NCI-H345 treated with DMSO at 0.1 percent for 48 hours (cell line): Measurements from ENCODE around the gene COL27A1.

Experiments
- DNase-seq: peaks from one replicate; lab custom pipeline; 2025; ENCODE audit not compliant: unreplicated experiment; lab: John Stamatoyannopoulos, UW

Gene COL27A1

DNA sequence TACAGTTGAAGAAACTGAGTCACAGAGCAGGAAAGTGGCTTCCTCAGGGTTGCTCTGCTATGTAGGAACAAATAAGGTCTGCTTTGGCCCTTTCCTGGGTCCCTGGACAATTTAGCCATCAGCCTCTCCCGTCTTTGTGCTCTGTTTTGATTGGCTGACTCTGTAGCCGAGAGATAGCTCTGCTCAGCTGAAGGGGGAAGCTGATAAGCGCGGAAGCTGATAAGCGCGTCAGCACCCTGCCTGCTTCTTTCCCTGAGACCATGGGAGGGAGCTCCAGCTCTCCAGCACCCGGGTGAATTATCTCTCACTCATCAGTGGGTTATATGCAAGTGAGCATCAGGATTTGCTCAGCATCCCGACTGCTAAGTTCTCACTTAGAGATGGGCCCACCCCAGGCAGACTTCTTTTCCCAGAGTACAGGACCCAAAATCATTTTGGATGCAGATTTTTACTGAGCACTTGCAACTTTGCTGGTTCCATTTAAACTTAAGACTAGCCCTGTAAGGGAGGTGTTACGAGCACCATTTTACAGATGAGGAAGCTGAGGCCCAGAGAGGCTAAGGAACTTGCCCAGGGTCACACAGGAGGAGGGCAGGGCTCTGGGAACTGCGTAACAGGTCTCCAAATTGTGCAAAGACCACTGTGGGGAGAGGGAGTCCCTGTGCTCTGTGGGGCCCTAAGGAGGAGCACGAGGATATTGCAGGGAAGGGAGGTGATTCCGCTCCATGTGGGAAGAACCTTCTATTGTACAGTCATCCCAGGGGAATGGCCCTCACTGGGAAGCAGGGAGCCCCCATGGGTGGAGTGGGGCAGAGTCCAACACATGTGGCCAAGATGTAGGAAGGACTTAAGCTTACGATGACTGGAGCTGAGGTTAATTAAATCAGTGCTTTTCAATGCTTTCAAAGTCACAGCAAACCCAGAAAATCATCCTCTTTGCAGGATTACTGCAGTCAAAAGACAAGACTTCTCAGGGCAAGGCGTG is 83.8 kb downstream of the COL27A1 start:
- DNase-seq = no peak

DNA sequence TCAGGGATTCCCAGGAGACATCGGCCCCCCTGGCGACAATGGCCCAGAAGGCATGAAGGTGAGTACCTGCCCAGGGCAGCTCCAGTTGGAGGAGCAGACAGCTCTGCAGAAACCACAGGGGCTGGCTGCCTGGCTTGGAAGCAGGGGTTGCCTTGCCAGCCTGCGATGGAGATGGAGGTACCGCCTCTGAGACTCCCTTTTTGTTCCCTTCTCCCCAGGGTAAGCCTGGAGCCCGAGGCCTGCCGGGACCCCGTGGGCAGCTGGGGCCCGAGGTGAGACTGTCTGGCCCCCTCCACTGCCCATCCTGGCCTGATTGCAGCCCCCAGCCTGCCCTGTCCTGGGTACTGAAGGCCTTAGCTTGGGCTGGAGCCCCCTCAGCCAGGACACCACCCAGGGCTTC is 84.9 kb downstream of the COL27A1 start:
- no peak for DNase-seq

DNA sequence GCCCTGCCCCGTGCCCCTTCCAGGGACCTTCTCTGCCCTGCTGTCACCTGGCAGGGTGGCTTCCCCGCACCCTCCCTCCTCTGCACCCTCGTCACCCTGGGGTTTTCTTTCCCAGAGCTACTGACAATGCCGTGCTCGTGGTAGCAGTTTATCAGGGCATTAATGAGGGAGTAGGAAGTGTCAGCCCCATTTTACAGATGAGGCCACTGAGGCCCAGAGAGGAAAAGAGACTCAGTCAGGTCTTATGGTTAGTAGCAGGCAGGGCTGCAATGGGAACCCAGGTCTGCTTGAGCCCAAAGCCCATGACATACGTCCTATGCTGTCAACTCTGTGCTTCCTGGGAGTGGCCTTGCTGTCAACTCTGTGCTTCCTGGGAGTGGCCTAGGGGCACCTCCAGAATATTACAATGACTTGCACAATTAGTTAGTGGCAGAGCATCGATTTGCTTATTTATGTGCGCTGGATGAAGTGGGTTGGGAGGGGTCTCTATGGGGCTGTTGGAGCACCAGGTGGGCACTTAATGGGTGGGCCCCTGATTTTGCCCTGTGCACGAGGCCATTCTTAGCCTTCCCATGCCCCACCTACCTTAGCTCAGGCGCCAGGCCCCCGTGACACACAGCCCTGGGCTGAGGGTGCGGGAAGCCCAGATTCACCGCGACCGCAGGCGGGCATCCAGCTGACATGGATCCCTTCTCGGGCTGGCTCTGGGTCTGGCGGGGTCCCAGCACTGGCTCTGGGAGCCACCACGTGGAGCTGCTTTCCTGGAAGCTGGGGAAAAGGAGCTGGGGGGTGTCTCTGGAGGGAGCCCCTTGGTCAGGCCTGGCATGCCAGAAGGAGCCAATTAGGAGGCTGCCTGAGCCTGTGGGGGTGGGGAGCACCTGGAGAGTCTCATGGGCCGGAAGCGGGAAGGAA is 85.6 kb downstream of the COL27A1 start:
- no peak for DNase-seq

DNA sequence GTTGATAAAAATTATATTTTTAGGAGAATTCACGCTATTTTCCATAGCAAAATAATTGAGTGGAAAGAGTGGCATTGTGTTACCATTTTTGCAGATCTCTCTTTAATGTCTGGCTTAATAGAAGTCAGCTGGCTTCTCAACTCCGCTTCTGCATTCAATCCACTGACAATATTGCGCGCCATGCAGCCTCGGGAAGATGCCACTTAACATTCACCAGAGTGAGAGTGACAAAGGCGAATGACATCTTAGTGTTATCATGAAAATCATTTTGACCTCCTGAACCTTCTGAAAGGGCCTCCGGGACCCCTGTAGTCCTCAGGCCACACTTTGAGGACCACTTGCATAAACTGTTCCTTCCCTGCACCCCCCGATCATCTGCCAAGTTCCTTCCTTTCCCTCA is 87.5 kb downstream of the COL27A1 start:
- DNase-seq = no peak

DNA sequence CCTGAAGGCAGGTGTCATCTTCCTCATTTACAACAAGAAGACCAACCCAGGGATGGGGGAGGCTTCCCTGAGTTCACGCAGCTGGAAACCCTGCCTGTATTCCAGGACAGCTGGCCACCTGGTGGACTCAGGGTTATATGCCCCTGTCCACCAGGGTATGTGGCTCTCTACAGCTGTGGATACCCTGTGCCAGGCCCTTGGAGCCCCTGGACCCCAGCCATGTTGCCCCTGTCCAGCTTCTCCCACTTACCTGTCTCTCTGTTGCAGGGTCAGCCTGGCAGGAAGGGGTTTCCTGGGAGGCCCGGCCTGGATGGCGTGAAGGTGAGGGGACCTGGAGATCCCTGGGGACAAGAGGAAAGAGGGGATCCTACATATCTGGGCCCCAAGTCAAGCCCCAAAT is 87.9 kb downstream of the COL27A1 start:
- no peak for DNase-seq

DNA sequence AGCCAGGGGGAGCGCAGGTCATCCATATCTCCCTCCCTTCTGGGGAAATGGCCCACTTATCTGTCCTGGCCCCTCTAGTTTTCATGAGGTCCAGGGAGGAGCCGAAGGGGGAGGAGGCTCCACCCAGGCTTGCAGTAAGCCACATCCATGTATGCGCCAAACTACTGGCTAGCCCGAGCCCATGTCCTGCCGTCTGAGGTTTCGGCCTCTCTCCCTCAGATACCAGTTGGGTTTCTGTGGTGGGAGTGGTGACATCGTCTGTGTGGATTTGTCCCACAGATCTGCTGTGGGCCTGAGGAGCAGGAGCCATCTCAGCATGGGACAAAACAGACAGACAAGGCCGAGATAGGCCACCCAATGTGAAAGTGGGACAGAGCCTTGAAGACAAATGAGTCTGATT is 89.2 kb downstream of the COL27A1 start:
- DNase-seq = no peak

DNA sequence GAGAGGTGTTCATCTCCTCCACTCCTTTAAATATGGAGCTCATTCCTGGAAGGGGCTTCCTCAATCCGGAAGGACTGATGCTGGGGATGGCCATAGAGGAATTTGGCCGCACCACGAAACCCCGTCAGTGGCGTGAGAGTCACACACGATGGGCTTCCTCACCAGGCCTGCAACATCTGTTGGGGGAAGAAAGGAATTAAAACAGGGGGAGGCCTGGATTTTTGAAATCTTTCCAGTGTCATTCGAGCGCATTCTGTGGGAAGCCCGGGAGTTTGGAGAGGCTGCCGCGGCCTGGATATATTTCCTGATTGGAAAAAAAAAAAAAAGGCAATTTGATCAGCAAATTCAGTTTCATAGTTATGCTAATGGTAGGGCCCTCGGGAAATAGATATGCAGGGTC is 91.2 kb downstream of the COL27A1 start:
- DNase-seq = no peak

DNA sequence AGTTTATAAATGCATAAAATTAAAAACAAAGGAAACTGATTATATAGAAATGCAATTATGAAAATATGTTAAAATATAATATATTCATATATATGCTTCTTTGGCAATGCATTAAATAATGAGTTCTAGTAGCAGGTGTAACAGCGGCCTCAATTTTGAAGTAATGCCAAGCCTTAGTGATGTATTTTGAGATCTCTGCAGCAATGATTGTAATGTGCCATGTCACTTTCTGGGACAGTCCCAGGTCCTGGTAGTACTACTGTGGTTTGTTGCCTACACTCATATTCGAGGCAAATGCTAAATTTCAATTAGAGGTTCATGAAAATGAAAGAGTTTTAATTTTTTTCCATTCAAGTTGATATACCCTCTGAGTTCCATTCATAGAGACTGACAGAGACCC is 91.7 kb downstream of the COL27A1 start:
- DNase-seq = no peak

DNA sequence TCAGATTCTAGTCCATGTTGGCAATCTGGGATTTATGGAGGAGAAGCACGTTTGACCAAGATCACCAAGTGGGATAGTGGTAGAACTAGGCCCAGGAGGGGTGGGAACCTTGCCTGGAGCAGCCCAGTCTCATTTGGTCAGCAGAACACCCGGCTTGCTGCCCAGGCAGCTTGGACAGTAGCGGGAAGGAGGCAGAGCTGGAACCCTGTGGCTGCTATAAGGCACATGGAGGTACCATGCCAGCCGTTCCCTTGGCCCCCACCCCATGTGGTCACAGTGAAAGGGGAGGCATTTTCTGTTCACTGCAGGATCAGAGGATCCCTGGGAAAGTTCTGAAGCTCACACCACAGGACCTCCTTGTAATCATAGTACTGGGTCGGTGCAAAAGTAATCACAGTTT is 92.2 kb downstream of the COL27A1 start:
- no peak for DNase-seq

DNA sequence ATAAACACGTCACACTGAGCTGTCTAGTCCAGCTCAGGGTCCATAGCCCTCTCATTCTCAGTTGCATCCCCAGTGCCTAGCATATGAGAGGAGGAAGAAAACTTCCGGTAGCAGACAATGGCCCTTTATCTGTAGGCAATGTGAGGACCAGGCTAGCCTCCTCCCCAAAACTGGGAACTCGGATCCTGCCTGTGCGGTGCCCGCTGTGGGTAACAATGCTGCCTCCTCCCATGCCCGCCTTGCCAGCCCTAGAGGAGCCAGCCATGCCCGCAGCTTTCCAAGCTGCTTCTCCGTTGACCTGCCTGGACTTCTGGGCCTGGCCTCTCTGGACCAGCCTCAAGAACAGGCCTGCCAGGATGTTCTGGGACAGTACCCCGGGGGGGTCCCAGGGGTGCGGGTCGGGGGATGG is 93.0 kb downstream of the COL27A1 start:
- DNase-seq = no peak

DNA sequence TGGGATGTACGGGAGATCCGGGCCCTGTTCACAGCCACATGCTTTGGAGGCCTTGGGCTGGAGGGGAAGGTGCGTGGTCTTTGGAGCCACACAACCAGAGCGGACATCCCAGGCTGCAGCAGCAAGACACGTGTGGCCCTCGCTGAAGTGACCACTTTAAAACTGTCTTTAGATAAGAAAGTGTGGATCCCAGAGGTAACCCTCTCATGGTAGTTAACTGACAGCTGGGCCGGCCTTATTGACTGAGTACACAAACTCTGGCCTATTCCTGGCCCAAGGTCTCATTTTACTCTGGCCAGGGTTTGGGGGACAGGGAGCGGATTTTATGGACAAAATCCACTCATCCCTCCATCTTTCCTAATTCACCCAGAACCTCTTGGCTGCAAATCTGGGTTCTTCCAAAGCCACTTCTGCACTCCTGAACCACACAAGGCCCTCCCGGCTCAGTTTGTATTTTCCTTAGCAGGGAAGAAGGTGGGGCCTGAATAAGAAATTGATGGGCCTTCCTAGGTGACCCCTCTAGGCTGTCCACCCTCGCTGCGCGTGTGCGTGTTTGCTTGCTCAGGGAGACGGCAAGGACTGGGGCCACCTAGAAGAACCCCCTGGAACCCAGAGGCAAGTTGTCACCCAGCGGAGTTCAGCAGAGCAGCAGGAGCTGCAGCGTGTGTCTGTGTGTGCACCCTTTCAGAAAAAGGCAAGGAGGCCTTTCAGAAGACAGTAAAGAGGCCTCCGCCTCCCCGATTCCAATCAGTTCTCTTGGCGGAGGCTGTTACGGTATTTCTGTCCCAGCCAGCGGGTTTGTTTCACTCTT is 94.3 kb downstream of the COL27A1 start:
- no peak for DNase-seq

DNA sequence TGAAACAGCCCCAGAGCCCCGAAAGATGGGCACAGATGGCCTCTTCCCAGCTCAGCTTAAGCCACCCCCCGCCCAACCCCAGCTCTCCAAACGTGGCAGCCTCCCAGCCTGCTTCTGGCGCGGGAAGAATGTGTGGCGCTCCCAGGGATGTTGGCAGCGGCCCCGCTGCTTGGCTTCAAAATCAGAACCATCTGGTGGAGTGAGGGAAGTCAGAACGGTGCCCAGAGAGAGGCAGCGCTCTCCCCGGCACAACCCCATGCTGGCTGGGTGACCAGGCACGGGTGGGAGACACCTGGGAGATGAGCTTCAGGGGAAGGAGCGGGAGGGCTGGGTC is 94.9 kb downstream of the COL27A1 start:
- no peak for DNase-seq

DNA sequence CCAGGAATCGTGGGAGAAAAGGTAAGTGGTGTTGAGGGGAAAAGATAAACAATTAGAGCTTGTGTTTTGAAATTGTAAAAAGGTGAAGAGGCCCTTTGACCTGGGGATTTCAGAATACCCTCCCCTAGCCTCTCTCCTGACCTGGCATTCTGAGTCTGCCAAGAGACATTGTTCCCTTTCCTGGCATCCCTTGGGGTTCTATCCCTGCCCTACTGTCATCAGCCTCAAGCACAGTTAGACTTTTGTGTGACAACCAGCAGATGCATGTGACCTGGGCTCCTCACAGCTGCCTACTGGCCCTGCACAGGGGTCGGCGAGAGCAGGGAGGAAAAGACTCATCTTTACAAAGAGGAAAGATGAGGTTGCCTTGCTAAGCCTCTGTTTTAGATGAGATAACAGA is 95.3 kb downstream of the COL27A1 start:
- no peak for DNase-seq

DNA sequence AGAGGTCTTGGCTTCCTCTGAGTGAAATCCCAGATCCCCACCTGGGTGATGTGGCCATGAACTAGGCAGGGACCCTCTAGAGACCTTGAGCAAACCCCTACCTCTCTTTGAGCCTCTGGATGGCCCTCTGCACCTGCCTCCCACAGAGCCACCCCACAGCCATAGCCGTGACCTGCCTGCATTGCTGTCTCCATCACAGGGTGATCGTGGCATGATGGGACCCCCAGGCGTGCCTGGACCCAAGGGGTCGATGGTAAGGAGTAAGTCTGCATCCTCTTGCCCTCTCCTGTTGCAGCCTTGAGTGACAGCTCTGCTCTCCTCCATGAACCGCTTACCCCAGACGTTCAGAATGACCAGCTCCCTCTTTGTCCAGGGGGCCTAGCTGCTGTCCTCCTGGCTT is 97.1 kb downstream of the COL27A1 start:
- no peak for DNase-seq

DNA sequence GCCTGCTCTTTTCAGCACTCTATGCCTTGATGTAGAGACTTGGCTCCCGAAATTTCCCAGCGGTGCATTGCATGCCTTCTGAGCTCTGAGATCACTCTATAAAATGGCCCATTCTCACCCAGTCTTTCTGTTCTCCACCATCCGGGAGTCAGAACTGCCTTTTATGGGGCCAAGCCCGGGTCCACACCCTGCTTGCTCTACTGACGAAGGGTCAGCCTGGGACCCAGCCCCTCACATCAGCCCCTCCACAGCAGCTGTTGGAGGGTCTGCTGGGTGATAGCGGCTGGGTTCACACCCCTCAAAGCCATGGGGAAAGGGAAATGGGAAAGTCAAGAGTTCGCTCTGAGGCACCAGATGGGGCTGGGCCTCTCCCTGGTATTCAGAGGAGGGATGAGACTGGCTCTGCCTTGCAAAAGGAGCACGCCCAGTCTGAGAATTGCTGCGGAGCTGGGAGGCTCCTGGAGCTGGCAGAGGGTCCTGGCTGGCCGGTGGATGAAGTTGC is 101.5 kb downstream of the COL27A1 start:
- no peak for DNase-seq

DNA sequence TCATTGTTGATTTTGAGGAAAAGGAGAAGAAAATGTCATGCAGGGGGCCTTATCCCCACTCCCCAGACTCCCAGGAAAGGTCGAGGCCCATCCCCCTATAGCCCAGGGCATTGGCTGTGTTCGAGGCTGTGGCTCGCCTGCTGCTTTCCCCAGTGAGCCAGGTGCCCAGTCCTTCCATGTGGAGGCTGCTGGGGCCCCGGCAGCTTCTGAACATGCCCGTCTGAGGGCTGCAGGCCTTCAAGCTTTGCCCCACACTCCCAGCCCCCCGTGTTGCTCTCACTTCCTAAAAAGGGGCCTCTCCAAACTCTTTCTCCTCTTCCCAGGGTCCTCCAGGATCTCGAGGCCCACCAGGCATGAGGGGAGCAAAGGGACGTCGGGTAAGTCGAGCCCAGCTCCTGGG is 102.9 kb downstream of the COL27A1 start:
- DNase-seq = no peak

DNA sequence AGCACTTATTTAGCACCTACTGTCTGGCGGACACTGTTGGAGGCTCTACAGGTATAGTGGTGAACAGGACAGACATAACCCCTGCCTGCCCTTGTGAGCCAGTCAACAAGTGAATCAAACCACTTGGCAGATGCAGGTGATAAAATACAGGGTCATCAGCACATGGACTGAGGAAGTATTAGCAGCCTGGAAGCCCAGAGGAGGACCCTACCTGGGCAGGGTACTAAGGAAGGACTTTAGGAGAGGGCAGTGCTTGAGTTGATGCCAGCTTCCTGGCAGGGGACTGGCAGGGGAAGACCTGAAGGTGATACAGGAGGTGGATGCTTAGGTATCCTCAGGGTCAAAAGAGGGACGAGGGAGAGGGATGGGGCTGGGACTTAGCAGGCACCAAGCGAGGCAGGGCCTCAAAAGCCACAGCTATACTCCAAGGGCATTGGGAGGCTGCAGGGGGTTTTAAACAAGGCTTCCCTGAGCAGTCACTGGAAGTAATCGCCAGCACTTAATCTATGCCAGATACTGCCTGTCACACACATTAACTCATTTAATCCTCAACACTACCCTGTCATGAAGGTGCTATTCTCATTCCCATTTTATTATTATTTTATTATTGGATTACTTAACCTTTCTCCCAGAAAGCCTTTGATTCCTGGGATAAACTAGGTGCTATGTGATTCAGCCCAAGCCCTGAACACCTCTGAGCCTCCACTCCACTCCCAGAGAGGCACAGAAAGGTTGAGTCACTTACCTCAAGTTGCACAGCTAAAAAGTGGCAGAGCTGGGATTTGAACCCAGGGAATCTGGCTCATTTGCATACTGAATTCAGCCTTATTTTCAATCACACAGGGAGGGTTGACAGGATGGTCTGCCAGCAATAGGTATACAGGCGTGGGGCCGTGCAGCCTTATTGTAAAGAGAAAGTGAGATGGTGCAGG is 103.8 kb downstream of the COL27A1 start:
- no peak for DNase-seq

DNA sequence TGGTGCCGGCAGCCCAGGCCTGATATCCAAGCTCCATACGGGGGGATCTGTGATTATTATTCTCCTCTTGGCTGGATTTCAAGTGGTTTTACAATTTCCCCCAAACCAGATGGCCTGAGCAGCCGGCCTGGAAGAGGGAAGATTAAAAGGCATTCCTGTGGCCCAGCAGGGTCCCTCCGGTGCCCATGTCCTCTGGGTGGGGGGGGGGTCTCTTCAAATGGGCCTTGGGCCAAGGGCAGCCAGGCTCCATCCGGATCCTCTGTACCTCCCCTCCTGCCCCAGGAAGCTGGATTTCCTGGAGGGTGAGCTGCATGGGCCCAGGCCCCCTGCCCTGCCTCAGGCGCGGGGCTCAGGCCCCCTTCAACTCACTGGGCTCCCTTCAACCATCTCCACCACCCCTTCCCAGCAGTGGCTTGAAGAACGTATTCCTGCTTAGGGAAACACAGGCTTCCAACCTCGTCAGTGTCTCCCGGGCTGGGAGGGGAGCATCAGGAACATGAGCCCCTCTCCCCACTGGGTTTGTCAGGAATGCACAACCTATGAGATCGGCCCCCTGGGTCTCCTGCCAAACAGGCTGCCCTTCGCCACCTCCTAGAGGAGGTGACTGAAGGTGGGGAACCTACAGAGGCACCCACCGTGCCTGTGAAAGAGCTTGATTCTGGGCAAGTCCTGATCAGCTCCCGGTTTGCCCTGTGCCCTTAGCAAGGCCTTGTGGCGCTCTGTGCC is 104.6 kb downstream of the COL27A1 start:
- DNase-seq = no peak

DNA sequence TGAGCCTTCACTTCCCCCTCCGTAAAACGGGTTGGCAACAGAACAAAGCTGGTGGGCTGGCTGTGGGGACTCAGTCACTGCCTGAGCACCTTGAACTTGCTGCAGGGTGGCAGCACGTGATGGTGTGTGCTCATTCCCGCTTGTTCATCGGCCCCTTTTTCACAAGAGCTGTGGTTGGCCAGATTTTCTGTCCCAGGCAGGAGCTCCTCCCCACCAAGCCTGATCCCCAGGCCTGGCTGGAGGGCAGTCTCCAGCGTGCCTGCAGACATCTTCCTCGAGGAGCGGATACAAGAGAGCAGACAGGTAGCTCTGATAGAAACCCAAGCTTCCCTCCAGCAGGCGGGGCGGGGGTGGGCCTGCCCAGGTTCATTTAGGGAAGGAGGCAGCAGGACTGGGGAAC is 105.7 kb downstream of the COL27A1 start:
- DNase-seq = no peak
